ENCODE results near the gene POU2F2. TPM values are rescaled to one million over a fixed set of nuclear protein-coding genes. Genes with fewer than 3 reads are reported as not detected.

POU2F2 gene
- total RNA-seq, 4 donors from 2014 or later: 0.55 to 3.2 (median 0.77) TPM; not detected in 1

- Histone ChIP-seq H3K4me1 (no peaks in the 10 kb centered on the region), H3K9me3 (no peaks in the 10 kb centered on the region), H3K27me3 (no peaks in the 10 kb centered on the region), H3K27ac (no peak overlapping the region), H3K4me3 (no peak overlapping the region), H3K36me3 (no peaks in the 10 kb centered on the region)
- DNase-seq: no peak
- TF ChIP-seq CTCF (IDR thresholded peaks at IDR 0.05) (no peak), POLR2A (IDR thresholded peaks at IDR 0.05) (no peak)
- intact Hi-C loops (cut with DNase I; ENCODE audit: low total_unique reads): no loop called here
Measured at GRCh38 chr19:42099336-42099925, 32.8 kb downstream of the POU2F2 start.

GRCh38 chr19:42098781-42099180 is 33.5 kb downstream of the POU2F2 start:
- no peaks in the 10 kb centered on the region for H3K27me3 ChIP-seq
- intact Hi-C loops (cut with DNase I; ENCODE audit: low total_unique reads): no loop called here
- H3K36me3 ChIP-seq: no peaks in the 10 kb centered on the region
- DNase-seq: no peak
- TF ChIP-seq POLR2A (IDR thresholded peaks at IDR 0.05) (no peak), CTCF (IDR thresholded peaks at IDR 0.05) (no peak)
- no peak overlapping the region for H3K27ac ChIP-seq
- no peaks in the 10 kb centered on the region for H3K9me3 ChIP-seq
- no peaks in the 10 kb centered on the region for H3K4me1 ChIP-seq
- H3K4me3 ChIP-seq: no peak overlapping the region

GRCh38 chr19:42097461-42097860 is 34.8 kb downstream of the POU2F2 start:
- no peak overlapping the region for H3K4me3 ChIP-seq
- TF ChIP-seq CTCF (IDR thresholded peaks at IDR 0.05): no peak
- no peak for TF ChIP-seq POLR2A (IDR thresholded peaks at IDR 0.05)
- no peaks in the 10 kb centered on the region for H3K27me3 ChIP-seq
- H3K27ac ChIP-seq: no peak overlapping the region
- intact Hi-C loops (cut with DNase I; ENCODE audit: low total_unique reads): no loop called here
- no peaks in the 10 kb centered on the region for H3K9me3 ChIP-seq
- H3K4me1 ChIP-seq: no peaks in the 10 kb centered on the region
- DNase-seq: no peak
- H3K36me3 ChIP-seq: no peaks in the 10 kb centered on the region

- TF ChIP-seq CTCF (IDR thresholded peaks at IDR 0.05): no peak
- TF ChIP-seq POLR2A (IDR thresholded peaks at IDR 0.05): no peak
- H3K4me3 ChIP-seq: no peak overlapping the region
- no peaks in the 10 kb centered on the region for H3K27me3 ChIP-seq
- no peak for DNase-seq
- H3K9me3 ChIP-seq: no peaks in the 10 kb centered on the region
- H3K36me3 ChIP-seq: no peaks in the 10 kb centered on the region
- H3K27ac ChIP-seq: no peak overlapping the region
- no peaks in the 10 kb centered on the region for H3K4me1 ChIP-seq
- intact Hi-C loops (cut with DNase I; ENCODE audit: low total_unique reads): no loop called here
Measured at GRCh38 chr19:42096255-42096837, 35.9 kb downstream of the POU2F2 start.

GRCh38 chr19:42095814-42096230 is 36.4 kb downstream of the POU2F2 start:
- H3K9me3 ChIP-seq: no peaks in the 10 kb centered on the region
- TF ChIP-seq POLR2A (IDR thresholded peaks at IDR 0.05) (no peak), CTCF (IDR thresholded peaks at IDR 0.05) (no peak)
- no peak for DNase-seq
- H3K36me3 ChIP-seq: no peaks in the 10 kb centered on the region
- no peaks in the 10 kb centered on the region for H3K4me1 ChIP-seq
- H3K4me3 ChIP-seq: no peak overlapping the region
- H3K27me3 ChIP-seq: no peaks in the 10 kb centered on the region
- no peak overlapping the region for H3K27ac ChIP-seq
- intact Hi-C loops (cut with DNase I; ENCODE audit: low total_unique reads): no loop called here

Data from uterus (tissue), 4 donors.